ENCODE measurements around the gene PAK1. TPM values are rescaled to one million over a fixed set of nuclear protein-coding genes. Genes with fewer than 3 reads are reported as not detected.

The PAK1 gene
- total RNA-seq, 1 donor from 2014 or later: 83.2 TPM

GRCh38 chr11:77294040-77294439, 179.9 kb downstream of the PAK1 start:
- no peak overlapping the region for H3K4me3 Mint-ChIP-seq
- peaks cover 3% of the 10 kb centered on the region for H3K27me3 Mint-ChIP-seq (ENCODE audit: low read depth)
- H3K4me1 Mint-ChIP-seq: no peaks in the 10 kb centered on the region
- no peak for TF ChIP-seq CTCF (IDR thresholded peaks at IDR 0.05; ENCODE audit: unreplicated experiment)
- H3K27ac Mint-ChIP-seq: no peak overlapping the region
- no peak for DNase-seq (ENCODE audit: low spot score in 2 of 2, unreplicated experiment in 2 of 2)
- peaks cover 20% of the 10 kb centered on the region for H3K9me3 Mint-ChIP-seq
- H3K36me3 Mint-ChIP-seq: no peaks in the 10 kb centered on the region

- Mint-ChIP-seq H3K36me3 (no peaks in the 10 kb centered on the region), H3K4me3 (no peak overlapping the region), H3K9me3 (peaks cover 20% of the 10 kb centered on the region), H3K4me1 (peaks cover 6% of the 10 kb centered on the region), H3K27me3 (ENCODE audit: low read depth) (peaks cover 3% of the 10 kb centered on the region), H3K27ac (no peak overlapping the region)
- DNase-seq (ENCODE audit: low spot score in 2 of 2, unreplicated experiment in 2 of 2): no peak
- no peak for TF ChIP-seq CTCF (IDR thresholded peaks at IDR 0.05; ENCODE audit: unreplicated experiment)
Measured at GRCh38 chr11:77289737-77290136, 184.2 kb downstream of the PAK1 start.

GRCh38 chr11:77287615-77288273, 186.2 kb downstream of the PAK1 start:
- H3K4me1 Mint-ChIP-seq: peaks cover 11% of the 10 kb centered on the region
- H3K9me3 Mint-ChIP-seq: peaks cover 8% of the 10 kb centered on the region
- H3K27me3 Mint-ChIP-seq (ENCODE audit: low read depth): peaks cover 3% of the 10 kb centered on the region
- H3K36me3 Mint-ChIP-seq: no peaks in the 10 kb centered on the region
- H3K4me3 Mint-ChIP-seq: no peak overlapping the region
- H3K27ac Mint-ChIP-seq: no peak overlapping the region
- DNase-seq (ENCODE audit: low spot score in 2 of 2, unreplicated experiment in 2 of 2): no peak
- no peak for TF ChIP-seq CTCF (IDR thresholded peaks at IDR 0.05; ENCODE audit: unreplicated experiment)

GRCh38 chr11:77287136-77287535, 186.8 kb downstream of the PAK1 start:
- no peak for DNase-seq (ENCODE audit: low spot score in 2 of 2, unreplicated experiment in 2 of 2)
- no peaks in the 10 kb centered on the region for H3K36me3 Mint-ChIP-seq
- H3K4me1 Mint-ChIP-seq: peaks cover 11% of the 10 kb centered on the region
- peaks cover 3% of the 10 kb centered on the region for H3K27me3 Mint-ChIP-seq (ENCODE audit: low read depth)
- no peak overlapping the region for H3K4me3 Mint-ChIP-seq
- H3K27ac Mint-ChIP-seq: no peak overlapping the region
- H3K9me3 Mint-ChIP-seq: peaks cover 3% of the 10 kb centered on the region
- TF ChIP-seq CTCF (IDR thresholded peaks at IDR 0.05; ENCODE audit: unreplicated experiment): no peak

GRCh38 chr11:77284476-77285468, 189.1 kb downstream of the PAK1 start:
- Mint-ChIP-seq H3K36me3 (no peaks in the 10 kb centered on the region), H3K4me1 (peaks cover 11% of the 10 kb centered on the region), H3K4me3 (no peak overlapping the region), H3K27ac (peak overlapping the region; percentile 47), H3K9me3 (peaks cover 11% of the 10 kb centered on the region), H3K27me3 (ENCODE audit: low read depth) (no peaks in the 10 kb centered on the region)
- DNase-seq (ENCODE audit: low spot score in 2 of 2, unreplicated experiment in 2 of 2): no peak
- no peak for TF ChIP-seq CTCF (IDR thresholded peaks at IDR 0.05; ENCODE audit: unreplicated experiment)

Measured in mesothelial cell of epicardium (in vitro differentiated cells).